Esophagus muscularis mucosa (tissue), 4 donors: Measurements from ENCODE around the gene PRKCQ. TPM values are rescaled to one million over a fixed set of nuclear protein-coding genes. Genes with fewer than 3 reads are reported as not detected.

Source experiments
- DNase-seq: peaks from one replicate; pipeline ENCODE4 v3.0.0-alpha.2; 2017; ENCODE audit errors: extremely low spot score
- H3K27ac ChIP-seq, 4 donors: fragments of 200-600 bp; sonication (generic); replicated peaks in 1 of 4; 1 replicate in 3 of 4; 2 replicates in 1 of 4; pipeline ENCODE4 v1.5.1; 2016 to 2019; ENCODE audit warnings: mild to moderate bottlenecking in 1 of 4
- H3K27me3 ChIP-seq, 4 donors: fragments of 200-600 bp; sonication (generic); one replicate each; pipeline versions ENCODE4 v1.5.1 to v1.6.0; 2016 to 2019
- H3K36me3 ChIP-seq, 4 donors: fragments of 200-600 bp; sonication (generic); one replicate each; pipeline ENCODE4 v1.5.1; 2016 to 2019
- H3K4me1 ChIP-seq, 4 donors: fragments of 200-600 bp; sonication (generic); one replicate each; pipeline ENCODE4 v1.5.1; 2016 to 2019
- H3K4me3 ChIP-seq, 4 donors: fragments of 200-600 bp; sonication (generic); 1 replicate in 2 of 4; 2 replicates in 2 of 4; pipeline ENCODE4 v1.5.1; 2016 to 2019; ENCODE audit warnings: mild to moderate bottlenecking in 4 of 4, moderate library complexity in 1 of 4
- H3K9me3 ChIP-seq, 4 donors: fragments of 200-600 bp; sonication (generic); 1 replicate in 3 of 4; 2 replicates in 1 of 4; pipeline ENCODE4 v1.5.1; 2016 to 2019
- CTCF ChIP-seq, 3 experiments: fragments of 200-600 bp in 2 of 3; fragments of 450-650 bp in 1 of 3; sonication (generic) in 2 of 3; IDR thresholded peaks; one replicate each; pipeline ENCODE4 v1.5.1; 2017 to 2019; ENCODE audit warnings: antibody characterized with exemption in 3 of 3, mild to moderate bottlenecking in 2 of 3, moderate library complexity in 1 of 3
- EP300 ChIP-seq: sonication (generic); formaldehyde crosslinking; IDR thresholded peaks from one replicate; pipeline ENCODE4 v1.6.1; 2017; ENCODE audit warnings: antibody characterized with exemption
- POLR2A ChIP-seq: fragments of 450-650 bp; IDR thresholded peaks from one replicate; pipeline ENCODE4 v1.6.1; 2017; ENCODE audit warnings: antibody characterized with exemption, moderate library complexity, mild to moderate bottlenecking, low read depth
- POLR2AphosphoS5 ChIP-seq, 2 donors: sonication (generic); formaldehyde crosslinking; IDR thresholded peaks; one replicate each; pipeline ENCODE4 v1.6.1; 2017; ENCODE audit warnings: antibody characterized with exemption in 2 of 2
- whole genome bisulfite sequencing: methylation state at CpG from one replicate; pipeline ENCODE4 v1.1.5; 2018; 5-methylcytosine and 5-hydroxymethylcytosine counted together
- intact Hi-C: fragments of 100-400 bp; cut with DNase I; formaldehyde crosslinking; loops from one replicate; pipeline ENCODE4 v1.15.1; 2023
- total RNA-seq, 4 donors: library from RNA; depleted of rRNA; stranded (reverse); fragments of >200 nt; gene quantifications; one replicate each; pipeline versions ENCODE4 v1.1.0 to v1.2.1, GENCODE V29; 2016

Gene PRKCQ
- total RNA-seq, 4 donors from 2014 or later, result 4.6 to 9.4 (median 6.8) TPM

- Histone ChIP-seq H3K27ac (no peak overlapping the region), H3K36me3 (no peaks in the 10 kb centered on the region), H3K27me3 (no peaks in the 10 kb centered on the region), H3K4me3 (no peak overlapping the region), H3K9me3 (peaks cover 0 to 8% (median 2%) of the 10 kb centered on the region in 4 donors), H3K4me1 (peaks cover 14 to 28% (median 24%) of the 10 kb centered on the region in 4 donors)
- WGBS, result 88% methylated on average over 1 of the region's 1 CpG
- intact Hi-C loops, result no loop called here
- DNase-seq, result peak; percentile 29
- TF ChIP-seq POLR2A (no peak), POLR2AphosphoS5 (IDR thresholded peaks at IDR 0.05) (no peak), CTCF (IDR thresholded peaks at IDR 0.05) (no peak), EP300 (no peak)
Observed at GRCh38 chr10:6379015-6379776, 200.9 kb downstream of the PRKCQ start.
